ENCODE data around the gene RBKS. TPM values are rescaled to one million over a fixed set of nuclear protein-coding genes. Genes with fewer than 3 reads are reported as not detected.
"Not testable (repeated sequence)": the region's sequence is repeated elsewhere in the genome, so short reads cannot be mapped to it uniquely, and the experiment has no call there.

RBKS gene
- total RNA-seq, 2 donors from 2014 or later = 1.0 to 7.6 TPM

DNA sequence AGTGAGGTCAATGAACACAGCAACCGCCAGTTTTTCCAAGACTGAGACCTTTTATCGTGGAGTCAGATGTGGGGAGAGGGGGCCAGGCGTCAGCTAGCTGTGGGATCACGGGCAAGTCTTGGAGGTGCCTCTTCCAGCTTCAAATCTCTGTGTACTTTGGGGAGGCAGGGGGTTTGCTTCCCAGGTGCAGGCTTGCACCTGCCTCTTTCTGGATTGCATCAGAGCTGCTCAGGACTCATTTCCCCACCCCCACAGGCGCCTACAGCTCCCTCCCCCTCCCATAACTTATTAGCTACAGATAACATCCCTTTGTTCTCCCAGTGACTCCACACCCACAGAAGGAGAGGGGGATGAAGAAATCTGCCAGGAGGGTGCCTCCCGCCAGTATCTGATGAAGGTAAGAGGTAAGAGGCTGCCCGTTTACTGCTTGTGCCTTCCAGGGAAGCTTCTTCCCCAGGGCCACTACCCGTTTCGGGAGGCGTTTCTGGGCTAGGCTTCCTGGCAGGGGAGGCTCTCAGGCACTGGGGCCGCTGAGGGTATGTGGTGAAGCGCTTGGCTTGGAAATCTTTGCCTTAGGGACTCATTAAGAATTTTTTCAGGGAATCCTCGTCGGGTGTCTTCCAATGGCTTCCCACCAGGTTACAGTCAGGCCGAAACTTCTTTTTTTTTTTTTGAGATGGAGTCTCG is 137.5 kb downstream of the RBKS start:
- peak; percentile 75 to 87 (median 84) for DNase-seq
- Histone ChIP-seq H3K27me3 (no peaks in the 10 kb centered on the region), H3K9me3 (no peaks in the 10 kb centered on the region), H3K4me3 (peak overlapping the region in 1 of 2 donors; percentile 62), H3K36me3 (replicated peaks in 1 of 2; ENCODE audit: insufficient read depth in 1 of 2, low read depth in 2 of 2) (no peaks in the 10 kb centered on the region), H3K27ac (peak overlapping the region; percentile 92 to 99 (median 94)), H3K4me1 (peaks cover 53% of the 10 kb centered on the region)
- peak; percentile 91 for ATAC-seq
- TF ChIP-seq POLR2A (IDR thresholded peaks at IDR 0.05) = peak; percentile 40 to 78 (median 78)
- TF ChIP-seq, protein P1, sequence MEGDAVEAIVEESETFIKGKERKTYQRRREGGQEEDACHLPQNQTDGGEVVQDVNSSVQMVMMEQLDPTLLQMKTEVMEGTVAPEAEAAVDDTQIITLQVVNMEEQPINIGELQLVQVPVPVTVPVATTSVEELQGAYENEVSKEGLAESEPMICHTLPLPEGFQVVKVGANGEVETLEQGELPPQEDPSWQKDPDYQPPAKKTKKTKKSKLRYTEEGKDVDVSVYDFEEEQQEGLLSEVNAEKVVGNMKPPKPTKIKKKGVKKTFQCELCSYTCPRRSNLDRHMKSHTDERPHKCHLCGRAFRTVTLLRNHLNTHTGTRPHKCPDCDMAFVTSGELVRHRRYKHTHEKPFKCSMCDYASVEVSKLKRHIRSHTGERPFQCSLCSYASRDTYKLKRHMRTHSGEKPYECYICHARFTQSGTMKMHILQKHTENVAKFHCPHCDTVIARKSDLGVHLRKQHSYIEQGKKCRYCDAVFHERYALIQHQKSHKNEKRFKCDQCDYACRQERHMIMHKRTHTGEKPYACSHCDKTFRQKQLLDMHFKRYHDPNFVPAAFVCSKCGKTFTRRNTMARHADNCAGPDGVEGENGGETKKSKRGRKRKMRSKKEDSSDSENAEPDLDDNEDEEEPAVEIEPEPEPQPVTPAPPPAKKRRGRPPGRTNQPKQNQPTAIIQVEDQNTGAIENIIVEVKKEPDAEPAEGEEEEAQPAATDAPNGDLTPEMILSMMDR (IDR thresholded peaks at IDR 0.05) = no peak
- intact Hi-C loops (cut with DNase I) = no loop called here
- 18 to 29% methylated on average over 16 of the region's 16 CpGs for WGBS, 2 donors

DNA sequence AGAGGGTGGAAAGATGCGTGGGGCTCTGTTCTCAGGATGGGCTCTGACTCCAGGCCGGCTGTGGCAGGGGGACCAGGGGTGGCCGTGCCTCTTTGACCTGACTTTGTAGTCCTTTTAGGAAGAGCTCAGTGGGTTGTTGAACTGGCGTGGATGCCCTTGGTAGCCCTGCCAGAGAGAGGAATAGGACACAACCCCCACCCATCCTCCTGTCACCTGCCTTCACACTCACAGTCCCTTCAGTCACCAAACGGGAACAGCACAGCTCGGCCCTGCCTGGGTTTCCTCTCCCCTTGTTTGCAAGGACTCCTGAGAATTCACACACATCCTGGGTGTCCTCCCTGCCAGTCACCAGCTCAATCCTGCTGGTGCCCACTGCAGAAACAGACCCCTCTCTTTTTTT is 138.8 kb downstream of the RBKS start:
- no peak for TF ChIP-seq POLR2A (IDR thresholded peaks at IDR 0.05)
- TF ChIP-seq, protein P1 (IDR thresholded peaks at IDR 0.05) = no peak
- Histone ChIP-seq H3K36me3 (replicated peaks in 1 of 2; ENCODE audit: insufficient read depth in 1 of 2, low read depth in 2 of 2) (no peaks in the 10 kb centered on the region), H3K4me3 (no peak overlapping the region), H3K4me1 (peaks cover 43% of the 10 kb centered on the region), H3K27me3 (no peaks in the 10 kb centered on the region), H3K9me3 (no peaks in the 10 kb centered on the region), H3K27ac (no peak overlapping the region)
- ATAC-seq (no peak), DNase-seq (no peak)
- whole genome bisulfite sequencing, 2 donors = 77 to 91% methylated on average over 5 to 6 of the region's 6 CpGs
- intact Hi-C loops (cut with DNase I) = no loop called here

DNA sequence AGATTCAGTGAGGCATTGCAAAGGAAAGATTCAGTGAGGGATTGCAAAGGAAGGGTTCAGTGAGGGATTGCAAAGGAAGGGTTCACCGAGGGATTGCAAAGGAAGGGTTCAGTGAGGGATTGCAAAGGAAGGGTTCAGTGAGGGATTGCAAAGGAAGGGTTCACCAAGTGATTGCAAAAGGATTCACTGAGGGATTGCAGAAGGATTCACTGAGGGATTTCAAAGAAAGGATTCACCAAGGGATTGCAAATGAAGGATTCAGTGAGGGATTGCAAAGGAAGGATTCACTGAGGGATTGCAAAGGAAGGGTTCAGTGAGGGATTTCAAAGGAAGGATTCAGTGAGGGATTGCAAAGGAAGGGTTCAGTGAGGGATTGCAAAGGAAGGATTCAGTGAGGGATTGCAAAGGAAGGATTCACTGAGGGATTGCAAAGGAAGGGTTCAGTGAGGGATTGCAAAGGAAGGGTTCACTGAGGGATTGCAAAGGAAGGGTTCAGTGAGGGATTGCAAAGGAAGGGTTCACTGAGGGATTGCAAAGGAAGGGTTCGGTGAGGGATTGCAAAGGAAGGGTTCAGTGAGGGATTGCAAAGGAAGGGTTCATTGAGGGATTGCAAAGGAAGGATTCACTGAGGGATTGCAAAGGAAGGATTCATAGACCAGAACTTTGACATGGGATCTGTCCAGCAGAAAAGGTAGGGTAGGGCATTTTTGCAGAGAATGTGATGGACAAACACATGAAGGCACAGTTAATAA is 141.2 kb downstream of the RBKS start:
- H3K27me3 ChIP-seq; DNase-seq; H3K27ac ChIP-seq; intact Hi-C loops (cut with DNase I); ATAC-seq; H3K9me3 ChIP-seq; H3K36me3 ChIP-seq (replicated peaks in 1 of 2; ENCODE audit: insufficient read depth in 1 of 2, low read depth in 2 of 2); H3K4me3 ChIP-seq: not testable (repeated sequence)
- 60 to 75% methylated on average over 2 of the region's 2 CpGs for WGBS, 2 donors
- peaks cover 20% of the 10 kb centered on the region for H3K4me1 ChIP-seq

DNA sequence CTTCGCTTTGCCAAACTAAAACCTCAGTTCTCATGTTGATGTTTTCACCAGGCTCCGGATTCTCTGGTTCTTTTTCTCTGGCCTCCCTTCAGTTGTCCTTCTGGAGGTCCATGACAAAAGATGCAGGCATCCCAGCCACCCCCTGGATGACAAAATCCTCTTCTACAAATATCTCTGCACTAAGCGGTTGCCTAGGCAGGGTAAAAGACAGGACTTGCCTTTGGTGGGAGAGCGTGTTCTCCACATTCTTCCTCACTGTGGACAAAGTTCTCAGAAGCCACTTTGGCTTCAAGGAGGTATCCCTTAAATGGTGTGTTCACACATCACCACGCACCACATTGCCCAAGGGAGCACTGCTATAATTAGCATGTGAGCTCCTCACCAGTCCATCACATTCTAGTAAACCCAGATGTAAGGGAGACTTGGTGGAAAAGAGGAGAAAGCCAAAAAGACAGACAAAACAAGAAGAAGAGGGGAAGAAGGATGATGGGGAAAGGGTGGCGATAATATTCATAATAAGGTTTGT is 142.3 kb downstream of the RBKS start:
- Histone ChIP-seq H3K4me1 (peaks cover 11% of the 10 kb centered on the region), H3K27me3 (no peaks in the 10 kb centered on the region), H3K4me3 (no peak overlapping the region), H3K27ac (no peak overlapping the region), H3K9me3 (no peaks in the 10 kb centered on the region), H3K36me3 (replicated peaks in 1 of 2; ENCODE audit: insufficient read depth in 1 of 2, low read depth in 2 of 2) (no peaks in the 10 kb centered on the region)
- ATAC-seq (no peak), DNase-seq (no peak)
- 70 to 72% methylated on average over 6 of the region's 6 CpGs for WGBS, 2 donors
- intact Hi-C loops (cut with DNase I) = no loop called here
- TF ChIP-seq, protein P1 (IDR thresholded peaks at IDR 0.05) = no peak

DNA sequence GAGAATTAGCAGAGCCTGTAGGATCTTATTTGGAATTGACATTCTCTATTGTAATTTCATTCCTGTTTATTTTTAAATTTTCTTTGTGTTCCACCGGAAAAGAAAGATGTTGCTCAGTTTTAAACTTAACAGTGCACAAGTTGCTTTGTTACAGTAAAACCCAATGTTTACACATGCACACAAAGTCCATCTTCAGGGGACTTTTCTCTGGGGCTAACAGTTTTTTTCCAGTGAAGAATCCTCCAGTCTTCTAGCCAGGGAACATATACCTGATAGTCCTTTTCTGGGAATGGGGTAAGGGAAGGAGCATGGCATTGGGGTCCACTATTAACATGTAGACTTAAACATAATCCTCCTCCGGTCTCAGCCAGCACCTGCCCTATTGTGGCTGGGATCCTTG is 143.9 kb downstream of the RBKS start:
- Histone ChIP-seq H3K9me3 (no peaks in the 10 kb centered on the region), H3K4me1 (no peaks in the 10 kb centered on the region), H3K27ac (no peak overlapping the region), H3K27me3 (no peaks in the 10 kb centered on the region), H3K36me3 (replicated peaks in 1 of 2; ENCODE audit: insufficient read depth in 1 of 2, low read depth in 2 of 2) (no peaks in the 10 kb centered on the region), H3K4me3 (no peak overlapping the region)
- intact Hi-C loops (cut with DNase I) = no loop called here
- ATAC-seq (no peak), DNase-seq (no peak)
- no peak for TF ChIP-seq POLR2A (IDR thresholded peaks at IDR 0.05)
- TF ChIP-seq, protein P1 (IDR thresholded peaks at IDR 0.05) = no peak
- 76 to 79% methylated on average over 2 of the region's 2 CpGs for WGBS, 2 donors

DNA sequence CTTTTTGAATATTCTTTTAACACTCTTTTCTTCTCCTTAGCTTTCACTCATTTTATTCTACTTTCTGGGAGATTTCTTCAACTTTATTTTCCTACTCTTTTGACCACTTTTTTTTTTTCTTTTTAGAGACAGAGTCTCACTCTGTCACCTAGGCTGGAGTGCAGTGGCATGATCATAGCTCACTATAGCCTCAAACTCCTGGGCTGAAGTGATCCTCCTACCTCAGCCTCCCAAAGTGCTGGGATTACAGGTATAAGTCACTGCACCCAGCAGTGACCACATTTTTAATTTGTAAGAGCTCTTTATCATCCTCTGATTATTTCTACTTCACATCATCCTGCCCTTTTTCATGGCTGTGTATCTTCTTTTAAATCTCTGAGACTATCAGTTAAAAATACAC is 144.7 kb downstream of the RBKS start:
- ATAC-seq; DNase-seq; H3K4me1 ChIP-seq; H3K36me3 ChIP-seq (replicated peaks in 1 of 2; ENCODE audit: insufficient read depth in 1 of 2, low read depth in 2 of 2); H3K27me3 ChIP-seq; H3K4me3 ChIP-seq; H3K27ac ChIP-seq; intact Hi-C loops (cut with DNase I); H3K9me3 ChIP-seq: not testable (repeated sequence)
